HG03469 (cell line): ENCODE data around the gene IL21R.
"Not testable (repeated sequence)": the region's sequence is repeated elsewhere in the genome, so short reads cannot be mapped to it uniquely, and the experiment has no call there.

ENCODE experiments used
- ATAC-seq: cut with Tn5 transposase; IDR thresholded peaks from one replicate; pipeline ENCODE4 v1.9.1; 2021; ENCODE audit warnings: mild to moderate bottlenecking, moderate library complexity, moderate number of reproducible peaks; ENCODE audit not compliant: unreplicated experiment

The IL21R gene

DNA sequence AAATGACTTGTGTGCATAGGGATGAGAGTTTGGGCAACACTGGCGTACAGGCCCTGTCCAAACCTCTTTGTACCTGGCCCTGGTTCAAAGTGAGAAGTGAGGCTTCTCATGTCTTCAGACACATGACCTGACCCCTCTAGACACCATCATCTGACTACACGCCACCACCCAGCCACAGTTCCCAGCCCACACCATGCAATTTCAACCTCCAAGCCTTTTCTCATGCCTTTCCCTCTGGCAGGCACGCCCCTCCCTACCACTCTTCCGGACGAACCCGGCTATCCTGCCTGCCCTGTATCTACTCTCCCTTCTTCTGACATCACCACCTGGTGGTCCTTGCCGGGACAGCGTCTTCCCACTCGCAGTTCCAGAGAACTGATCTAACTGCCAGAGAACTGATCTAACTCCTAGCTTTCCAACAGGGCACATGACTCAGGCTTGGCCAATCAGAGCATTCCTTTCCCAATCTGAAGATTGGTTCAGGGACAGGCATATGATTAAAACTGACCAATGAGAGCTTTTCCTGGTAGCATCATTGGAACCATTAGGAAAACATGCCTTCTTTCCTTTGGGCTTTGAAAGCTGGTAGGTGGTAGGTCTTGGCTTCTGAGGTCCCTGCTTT is 27.1 kb upstream of the IL21R start:
- peak; percentile 38 for ATAC-seq

DNA sequence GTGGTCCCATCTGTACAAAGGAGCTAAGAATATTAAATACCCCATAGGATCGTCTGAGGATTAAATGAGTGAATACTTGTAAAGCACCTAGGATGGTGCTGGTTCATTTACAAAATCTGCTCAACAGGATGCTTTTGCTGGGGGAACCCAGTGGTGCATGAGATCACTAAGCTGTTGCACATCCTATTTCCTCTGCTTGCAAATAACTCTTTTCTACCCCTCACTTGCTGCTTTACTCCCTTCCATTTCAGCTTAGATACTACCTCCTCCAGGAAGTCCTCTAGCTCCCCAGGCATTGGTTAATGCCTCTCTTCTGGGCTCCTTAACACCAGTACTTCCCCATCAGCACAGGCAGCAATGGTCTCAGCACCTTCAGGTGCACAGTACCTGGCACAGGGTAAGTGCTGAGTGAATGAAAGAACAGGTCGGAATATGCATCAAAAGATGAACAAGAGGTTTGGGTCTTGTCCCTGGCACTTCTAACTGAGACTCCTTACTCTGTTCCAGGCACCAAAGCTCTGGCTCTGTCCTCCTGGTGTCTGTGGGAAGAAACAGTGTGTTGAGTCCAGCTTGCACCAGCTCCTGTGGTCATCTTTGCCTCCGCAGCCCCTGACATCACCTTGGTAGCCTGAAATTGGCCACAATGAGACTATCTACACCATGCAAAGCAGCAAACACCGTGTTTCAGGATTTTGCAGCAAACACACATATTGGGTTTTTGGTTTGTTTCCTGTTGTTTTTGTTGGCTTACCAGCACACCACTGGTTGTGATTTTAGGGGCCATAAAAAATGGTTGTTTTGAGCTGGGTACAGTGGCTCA is 24.1 kb upstream of the IL21R start:
- no peak for ATAC-seq

DNA sequence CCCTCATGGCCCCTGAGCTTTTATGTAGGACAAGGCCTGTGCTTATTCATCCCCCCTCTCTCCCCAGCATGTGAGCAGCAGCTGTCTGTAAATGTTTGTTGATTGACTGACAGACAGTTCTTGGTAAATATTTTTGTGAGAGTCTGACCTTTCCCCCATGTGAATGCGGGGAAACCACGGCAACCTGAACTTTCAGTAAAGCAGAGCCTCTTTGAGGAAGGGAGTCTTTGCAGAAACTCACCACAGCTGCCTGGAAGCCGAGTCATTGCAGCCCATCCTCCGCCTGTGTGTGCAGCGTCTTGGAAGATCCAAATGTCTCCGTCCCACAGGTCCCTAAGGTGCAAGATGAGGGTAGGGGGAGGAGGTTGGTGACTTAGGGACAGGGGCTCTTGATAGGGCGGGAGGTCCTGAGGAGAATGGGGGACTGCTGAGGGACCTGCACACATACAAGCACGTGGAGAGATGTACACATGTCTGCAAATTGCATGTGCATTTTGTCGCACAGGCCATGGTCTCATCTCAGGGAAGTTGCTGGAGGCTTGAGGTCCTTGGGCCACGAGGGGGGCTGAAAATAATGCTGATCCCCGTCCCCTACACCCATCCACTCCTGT is 23.0 kb upstream of the IL21R start:
- ATAC-seq: no peak

DNA sequence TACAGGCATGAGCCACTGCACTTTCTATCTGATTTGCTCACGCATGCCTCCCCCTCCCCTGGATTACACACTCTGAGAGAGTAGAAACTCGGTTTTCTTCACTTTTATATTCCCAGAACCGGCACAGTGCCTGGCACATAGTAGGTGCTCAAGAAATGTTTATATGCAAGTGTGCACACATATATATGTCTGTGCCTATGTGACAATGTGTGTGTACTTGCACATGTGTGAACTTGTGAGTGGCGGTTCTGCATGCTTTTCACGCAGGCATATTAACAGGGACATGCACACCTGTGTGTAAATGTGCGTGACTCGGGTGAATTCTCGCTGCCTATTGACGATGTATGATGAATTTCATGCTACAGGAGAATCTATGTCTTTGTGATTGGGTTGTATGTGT is 22.1 kb upstream of the IL21R start:
- no peak for ATAC-seq

DNA sequence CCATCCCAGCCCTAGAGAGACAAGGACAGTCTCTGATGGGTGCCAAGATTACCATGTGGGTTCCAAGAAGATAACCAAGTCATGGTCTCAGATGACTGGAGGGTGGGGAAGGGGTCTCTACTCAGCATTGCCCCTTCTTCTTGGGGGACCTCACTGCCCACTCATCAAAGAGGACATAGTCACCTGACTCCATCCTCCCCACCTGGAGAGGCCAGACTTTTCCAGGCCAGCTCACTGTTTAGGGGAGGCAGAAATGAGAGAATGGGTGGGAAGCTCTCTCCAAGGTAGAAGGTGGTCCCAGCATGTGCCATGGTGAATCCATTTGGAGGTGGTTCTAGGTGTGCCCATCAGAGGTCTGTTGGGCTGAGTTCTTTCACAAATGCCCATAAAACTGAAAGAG is 20.7 kb upstream of the IL21R start:
- no peak for ATAC-seq

DNA sequence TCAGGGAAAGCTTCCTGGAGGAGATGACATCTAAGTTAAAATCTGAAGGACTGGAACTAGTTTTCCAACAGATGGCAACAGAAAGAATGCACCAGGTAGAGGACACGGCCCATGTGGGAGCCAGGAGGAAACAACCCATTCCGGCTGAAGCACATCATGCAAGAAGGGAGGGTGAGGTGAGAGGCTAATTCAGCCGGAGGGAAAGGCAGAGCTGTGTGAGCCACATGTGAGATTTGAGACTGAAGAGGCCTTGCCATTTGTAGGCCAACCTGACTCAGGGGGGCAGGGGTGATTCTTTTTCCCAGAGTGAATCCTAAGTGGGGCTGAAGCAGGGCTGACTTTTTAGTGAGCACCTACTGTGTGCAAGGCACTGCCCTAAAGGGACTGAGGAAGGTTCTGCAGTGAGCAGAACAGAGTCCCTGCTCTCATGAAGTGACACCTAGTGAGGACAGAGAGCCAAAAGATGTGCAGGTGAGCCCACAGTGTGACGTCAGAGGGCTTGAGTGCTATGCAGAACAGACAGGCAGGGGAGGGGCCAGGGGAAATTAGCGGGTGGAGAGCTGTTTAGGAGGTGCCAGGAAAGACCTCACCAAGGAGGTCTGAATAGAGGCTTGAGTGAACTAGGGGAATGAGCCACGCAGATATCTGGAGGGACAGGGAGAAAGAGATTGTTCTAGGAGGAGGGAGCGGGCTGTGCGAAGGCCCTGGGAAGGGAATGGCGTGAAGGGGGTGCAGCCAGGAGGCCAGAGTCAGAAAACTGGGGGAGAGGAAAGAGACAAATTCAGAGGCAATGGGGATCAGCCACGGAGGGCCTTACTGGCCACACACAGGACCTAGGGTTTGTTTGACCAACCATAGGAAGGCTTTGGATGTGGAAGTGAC is 19.8 kb upstream of the IL21R start:
- no peak for ATAC-seq

DNA sequence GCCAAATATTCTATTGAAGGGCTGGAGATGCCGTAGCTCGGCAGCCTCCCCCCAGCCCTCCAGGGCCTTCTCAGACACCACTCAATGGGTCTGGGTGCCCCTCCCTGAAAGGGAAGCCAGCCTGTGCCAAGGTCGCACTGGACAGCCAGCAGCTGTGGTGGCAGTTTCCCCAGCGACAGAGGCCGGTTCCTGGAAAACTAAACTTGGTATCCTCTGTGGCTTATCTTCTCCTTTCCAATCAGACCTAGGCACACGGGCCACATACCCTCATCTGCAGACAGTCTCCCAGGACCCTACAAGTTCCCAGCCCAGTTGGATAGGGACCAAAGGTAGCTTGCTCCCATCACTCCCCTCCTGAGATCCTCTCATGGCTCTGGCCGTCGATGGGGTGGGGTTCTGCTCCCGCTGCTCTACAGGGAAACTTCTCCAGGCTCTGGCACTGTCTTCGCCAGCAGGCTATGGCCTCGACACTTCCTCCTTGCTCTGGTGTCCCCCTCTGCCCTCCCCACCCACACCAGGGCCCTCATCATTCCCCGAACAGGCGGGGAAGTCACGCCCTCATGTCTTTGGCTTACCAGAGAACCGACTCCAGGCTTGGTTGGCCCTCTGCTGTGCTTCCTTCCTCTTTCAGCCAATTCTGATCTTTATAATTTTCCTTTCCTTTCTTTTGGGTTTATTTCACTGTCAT is 18.3 kb upstream of the IL21R start:
- ATAC-seq: no peak

- ATAC-seq: no peak
Observed at GRCh38 chr16:27384425-27384824, 17.5 kb upstream of the IL21R start.

DNA sequence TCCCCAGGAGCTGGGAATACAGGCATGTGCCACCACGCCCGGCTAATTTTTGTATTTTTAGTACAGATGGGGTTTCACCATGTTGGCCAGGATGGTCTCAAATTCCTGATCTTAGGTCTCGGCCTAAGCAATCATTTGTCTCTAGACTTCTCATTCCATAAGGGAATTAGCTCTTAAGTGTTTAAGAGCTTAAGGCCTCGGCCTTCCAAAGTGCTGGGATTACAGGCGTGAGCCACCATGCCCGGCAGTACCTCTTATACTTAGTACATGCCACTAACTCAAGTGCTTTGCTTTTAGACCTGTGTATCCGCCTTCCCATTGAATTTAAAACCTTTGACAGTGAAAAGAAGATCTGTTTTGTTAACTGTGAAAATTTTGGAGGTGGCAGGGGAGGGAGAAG is 16.6 kb upstream of the IL21R start:
- no peak for ATAC-seq

GRCh38 chr16:27386674-27387073 is 15.3 kb upstream of the IL21R start:
- no peak for ATAC-seq

DNA sequence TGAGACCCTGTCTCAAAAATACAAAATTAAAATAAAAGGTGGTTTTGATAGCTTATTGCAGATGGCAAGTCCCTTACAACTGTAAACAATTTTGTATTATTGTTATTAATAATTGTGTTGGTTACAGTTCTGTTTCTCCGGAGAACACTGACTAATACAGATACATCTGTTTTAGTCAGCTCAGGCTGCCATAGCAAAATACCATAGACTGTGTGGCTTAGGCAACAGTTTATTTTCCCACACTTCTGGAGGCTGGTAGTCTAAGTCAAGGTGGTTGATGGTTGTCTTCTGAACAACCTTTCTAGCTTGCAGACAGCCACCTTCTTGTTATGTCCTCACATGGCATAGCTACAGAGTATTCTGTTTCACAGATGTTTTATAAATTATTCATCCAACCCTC is 14.2 kb upstream of the IL21R start:
- ATAC-seq: peak; percentile 80

DNA sequence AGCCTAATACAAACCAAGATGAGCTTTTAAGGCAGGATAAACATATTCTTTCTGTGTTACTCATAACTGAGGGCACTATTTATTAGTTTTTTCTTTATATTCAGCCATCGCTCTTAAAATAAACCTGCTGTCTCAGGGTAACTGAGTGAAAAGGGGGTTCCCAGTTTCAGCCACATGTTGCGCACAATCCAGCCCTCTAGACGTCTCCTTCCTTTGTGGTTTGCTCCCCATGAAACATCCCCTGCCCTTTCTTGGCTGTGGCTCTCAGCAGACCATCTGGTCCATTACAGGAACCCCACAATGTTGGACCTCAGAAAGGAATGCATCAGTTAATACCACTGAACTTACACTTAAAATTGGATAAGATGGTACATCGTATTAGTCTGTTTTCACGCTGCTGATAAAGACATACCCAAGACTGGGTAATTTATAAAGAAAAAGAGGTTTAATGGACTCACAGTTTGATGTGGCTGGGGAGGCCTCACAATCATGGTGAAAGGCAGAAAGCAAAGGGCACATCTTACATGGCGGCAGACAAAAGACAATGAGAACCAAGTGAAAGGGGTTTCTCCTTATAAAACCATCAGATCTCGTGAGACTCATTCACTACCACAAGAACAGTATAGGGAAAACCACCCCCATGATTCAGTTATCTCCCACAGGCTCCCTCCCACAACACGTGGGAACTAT is 12.6 kb upstream of the IL21R start:
- no peak for ATAC-seq

- no peak for ATAC-seq
Observed at GRCh38 chr16:27390151-27390550, 11.8 kb upstream of the IL21R start.

DNA sequence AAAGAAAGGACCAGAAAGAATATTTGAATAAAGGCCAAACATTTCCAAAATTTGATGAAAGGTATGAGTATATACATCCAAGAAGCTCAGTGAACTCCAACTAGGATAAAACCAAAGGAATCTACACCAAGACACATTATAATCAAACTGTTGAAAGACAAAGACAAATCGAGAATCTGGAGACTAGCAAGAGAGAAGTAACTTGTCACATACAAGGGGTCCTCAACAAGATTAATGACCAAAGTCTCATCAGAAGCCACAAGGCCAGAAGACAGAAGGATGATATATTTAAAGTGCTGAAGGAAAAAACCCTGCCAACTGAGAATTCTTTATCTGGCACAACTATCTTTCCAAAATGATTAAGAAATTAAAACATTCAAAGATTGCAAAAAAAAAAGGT is 9.3 kb upstream of the IL21R start:
- ATAC-seq: no peak

GRCh38 chr16:27394516-27394915 is 7.5 kb upstream of the IL21R start:
- ATAC-seq: no peak

DNA sequence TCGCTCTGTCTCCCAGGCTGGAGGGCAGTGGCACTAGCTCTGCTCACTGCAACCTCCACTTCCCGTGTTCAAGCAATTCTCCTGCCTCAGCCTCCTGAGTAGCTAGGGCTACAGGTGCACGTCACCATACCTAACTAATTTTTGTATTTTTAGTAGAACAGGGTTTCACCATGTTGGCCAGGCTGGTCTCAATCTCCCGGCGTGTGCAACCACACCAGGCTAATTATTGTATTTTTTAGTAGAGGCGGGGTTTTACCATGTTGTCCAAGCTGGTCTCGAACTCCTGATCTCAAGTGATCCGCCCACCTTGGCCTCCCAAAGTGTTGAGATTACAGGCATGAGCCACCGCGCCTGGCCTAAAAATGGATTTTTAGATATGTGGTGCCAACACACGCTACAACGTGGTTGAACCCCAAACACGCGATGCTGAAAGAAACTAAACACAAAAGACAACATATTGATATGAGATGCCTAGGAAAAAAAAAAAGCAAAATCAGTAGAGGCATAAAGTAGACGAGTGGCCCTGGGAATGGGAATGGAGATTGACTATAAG is 3.6 kb upstream of the IL21R start:
- not testable (repeated sequence) for ATAC-seq

DNA sequence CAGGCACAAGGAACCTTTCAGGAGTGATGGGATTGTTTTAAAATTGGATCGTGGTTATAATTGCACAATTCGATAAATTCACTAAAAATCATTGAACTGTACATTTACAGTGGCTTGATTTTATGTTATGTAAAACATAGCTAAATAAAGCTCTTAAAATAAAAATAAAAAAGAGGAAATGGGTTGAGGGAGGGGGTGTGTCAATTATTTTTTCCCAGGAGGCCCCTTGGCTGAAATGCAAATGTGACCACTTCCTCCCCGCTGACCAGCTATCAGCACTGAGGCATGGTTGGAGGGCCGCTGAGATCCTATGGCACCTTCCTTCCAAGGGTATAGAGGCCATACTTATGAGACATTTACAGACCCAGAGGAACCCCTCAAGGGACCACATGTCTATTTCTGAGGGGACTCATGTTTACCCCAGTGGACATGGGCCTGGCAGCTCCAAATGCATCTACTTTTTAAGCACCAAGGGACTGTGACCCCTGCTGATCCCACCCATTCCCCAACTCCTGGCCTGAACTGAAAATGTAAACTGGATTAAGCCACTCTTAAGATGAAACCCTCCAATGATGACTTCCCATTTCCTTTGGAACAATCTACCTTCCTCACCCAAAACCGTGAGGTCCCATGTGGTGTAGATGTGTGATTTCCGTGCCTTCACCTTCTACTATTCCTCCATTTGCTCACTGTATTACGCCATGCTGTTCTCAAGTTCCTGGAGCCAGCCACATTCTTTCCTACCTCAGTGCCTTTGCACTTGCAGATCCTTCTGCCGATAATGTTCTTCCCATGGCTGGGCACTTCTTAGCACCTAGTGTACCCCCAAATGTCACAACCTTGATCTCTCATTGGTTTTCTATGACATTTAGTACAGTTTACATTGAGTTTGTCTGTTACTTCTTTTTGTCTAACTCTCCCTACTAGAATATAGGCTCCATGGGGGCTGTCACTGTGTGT is 2.8 kb upstream of the IL21R start:
- no peak for ATAC-seq

GRCh38 chr16:27399969-27400368 is 2.0 kb upstream of the IL21R start:
- no peak for ATAC-seq
